ENCODE results near the gene NANS.

DNA sequence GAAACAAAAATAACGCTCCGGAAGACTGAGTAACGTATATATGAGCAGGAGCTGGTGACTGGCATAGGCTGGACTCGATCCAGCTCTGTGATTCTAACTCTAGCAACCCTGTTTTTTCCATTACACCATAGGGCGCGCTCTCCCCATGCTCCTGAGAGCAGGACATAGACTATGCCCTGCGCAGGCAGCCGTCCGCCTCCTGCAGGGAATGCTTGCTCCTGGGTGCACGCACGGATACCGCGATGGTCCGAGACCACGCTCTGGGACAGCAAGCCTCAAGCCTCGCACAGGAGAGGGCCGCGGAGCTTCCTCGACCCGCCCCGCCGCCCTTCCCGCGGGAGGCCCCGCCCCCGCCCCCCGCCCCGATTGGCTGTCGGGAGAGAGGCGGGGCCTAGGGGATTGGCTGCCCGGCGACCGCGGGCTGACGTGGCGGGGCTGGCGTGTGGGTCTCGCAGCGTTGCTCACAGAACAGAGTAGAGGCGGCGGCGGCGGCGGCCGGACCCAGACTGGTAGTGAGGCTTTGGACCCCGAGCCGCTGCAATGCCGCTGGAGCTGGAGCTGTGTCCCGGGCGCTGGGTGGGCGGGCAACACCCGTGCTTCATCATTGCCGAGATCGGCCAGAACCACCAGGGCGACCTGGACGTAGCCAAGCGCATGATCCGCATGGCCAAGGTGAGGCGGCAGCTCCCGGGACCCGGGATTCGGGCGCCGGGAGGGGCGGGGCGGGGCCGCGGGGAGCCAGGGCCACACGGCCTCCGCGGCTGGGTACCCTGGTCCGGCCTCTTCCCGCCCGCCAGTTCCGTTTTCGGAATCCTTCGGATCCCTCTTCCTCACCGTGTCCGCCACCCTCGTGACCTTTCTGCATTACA lies at the start of gene NANS:
- TF ChIP-seq FOXM1 (IDR thresholded peaks at IDR 0.05; ENCODE audit: borderline replicate concordance) (no peak), BHLHE40 (IDR thresholded peaks at IDR 0.05; ENCODE audit: borderline replicate concordance) (no peak)

Measured in HEK293T (cell line).